Mammary epithelial cell (primary cell): ENCODE results near the gene FAM50A.

Source experiments
- EZH2 ChIP-seq: IDR thresholded peaks from 2 replicates; pipeline ENCODE4 v1.6.1; 2012; ENCODE audit warnings: low read length, inconsistent platforms, borderline replicate concordance
- TF ChIP-seq, protein P1 (sequence below), 2 donors: IDR thresholded peaks in 1 of 2; conservative IDR thresholded peaks in 1 of 2; 2 replicates each; pipeline ENCODE4 v1.5.1; 2011 to 2012; ENCODE audit warnings: inconsistent platforms in 2 of 2, low read length in 2 of 2, mild to moderate bottlenecking in 2 of 2, control low read depth in 1 of 2, low read depth in 1 of 2; ENCODE audit not compliant: insufficient read depth in 1 of 2; ENCODE audit errors: extremely low read depth in 1 of 2

DNA sequence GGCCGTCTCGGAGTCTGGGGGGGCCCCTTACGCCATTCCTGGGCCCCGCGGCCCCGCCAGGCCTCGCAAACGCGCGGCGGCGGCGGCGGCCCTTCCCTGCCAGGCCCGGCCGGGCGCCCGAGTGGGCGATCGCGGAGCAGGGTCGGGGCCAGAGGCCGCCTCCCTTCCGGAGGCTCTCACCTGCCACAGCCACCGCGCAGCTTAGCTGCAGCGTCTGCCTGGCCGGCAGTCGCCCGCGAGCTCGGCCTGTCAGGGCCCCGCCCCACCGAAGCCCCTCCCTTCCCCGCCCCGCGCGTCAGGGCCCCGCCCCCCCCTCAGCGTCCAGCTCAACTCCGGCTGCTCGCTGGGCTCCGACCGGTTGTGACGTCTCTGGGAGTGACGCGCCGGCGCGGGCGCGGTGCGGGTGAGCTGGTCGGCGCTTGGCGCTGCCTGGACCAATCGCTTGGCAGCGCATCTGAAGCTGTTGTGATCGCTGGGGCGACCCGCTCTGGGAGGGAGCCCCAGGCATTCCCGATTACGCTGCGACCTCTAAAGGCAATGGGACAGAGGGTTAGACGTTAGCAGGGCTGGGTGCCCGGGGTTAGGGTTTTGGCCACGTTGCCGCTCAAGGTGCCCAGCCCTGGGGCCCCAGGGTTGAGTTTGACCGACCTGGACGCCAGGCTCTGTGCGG lies 46.6 kb downstream of the FAM50A start, which contains the start of gene SLC10A3:
- TF ChIP-seq, protein P1, sequence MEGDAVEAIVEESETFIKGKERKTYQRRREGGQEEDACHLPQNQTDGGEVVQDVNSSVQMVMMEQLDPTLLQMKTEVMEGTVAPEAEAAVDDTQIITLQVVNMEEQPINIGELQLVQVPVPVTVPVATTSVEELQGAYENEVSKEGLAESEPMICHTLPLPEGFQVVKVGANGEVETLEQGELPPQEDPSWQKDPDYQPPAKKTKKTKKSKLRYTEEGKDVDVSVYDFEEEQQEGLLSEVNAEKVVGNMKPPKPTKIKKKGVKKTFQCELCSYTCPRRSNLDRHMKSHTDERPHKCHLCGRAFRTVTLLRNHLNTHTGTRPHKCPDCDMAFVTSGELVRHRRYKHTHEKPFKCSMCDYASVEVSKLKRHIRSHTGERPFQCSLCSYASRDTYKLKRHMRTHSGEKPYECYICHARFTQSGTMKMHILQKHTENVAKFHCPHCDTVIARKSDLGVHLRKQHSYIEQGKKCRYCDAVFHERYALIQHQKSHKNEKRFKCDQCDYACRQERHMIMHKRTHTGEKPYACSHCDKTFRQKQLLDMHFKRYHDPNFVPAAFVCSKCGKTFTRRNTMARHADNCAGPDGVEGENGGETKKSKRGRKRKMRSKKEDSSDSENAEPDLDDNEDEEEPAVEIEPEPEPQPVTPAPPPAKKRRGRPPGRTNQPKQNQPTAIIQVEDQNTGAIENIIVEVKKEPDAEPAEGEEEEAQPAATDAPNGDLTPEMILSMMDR (conservative IDR thresholded peaks at IDR 0.05 in 1 of 2, IDR thresholded peaks at IDR 0.05 in 1 of 2; ENCODE audit: extremely low read depth in 1 of 2, insufficient read depth in 1 of 2, low read depth in 1 of 2, low read length in 2 of 2): no peak
- TF ChIP-seq EZH2: no peak
